ENCODE data around the gene ZNF639. TPM values are rescaled to one million over a fixed set of nuclear protein-coding genes. Genes with fewer than 3 reads are reported as not detected.

ZNF639 gene
- total and polyA plus RNA-seq, 10 of the 15 experiments (the other 5 are each of a cell fraction or from before 2014, with no cell fraction given), result 16.3 to 61.2 (median 35.3) TPM

GRCh38 chr3:179347345-179348194, 24.7 kb downstream of the ZNF639 start, which contains the start of gene MFN1 (continued):
- peak; percentile 62 for TF ChIP-seq BACH1 (IDR thresholded peaks at IDR 0.05; ENCODE audit: borderline replicate concordance)
- TF ChIP-seq TBL1XR1 (IDR thresholded peaks at IDR 0.05; ENCODE audit: low read depth, low read length), result no peak
- TF ChIP-seq FOS (IDR thresholded peaks at IDR 0.05; ENCODE audit: borderline replicate concordance, extremely low read depth, insufficient read length), result no peak
- no peak; the same call in 1 of the 2 replicates for TF ChIP-seq MTA3 (IDR thresholded peaks at IDR 0.05; ENCODE audit: borderline replicate concordance, low read length)
- TF ChIP-seq TARDBP (IDR thresholded peaks at IDR 0.05; ENCODE audit: borderline replicate concordance), result no peak
- no peak for TF ChIP-seq NFYA (IDR thresholded peaks at IDR 0.05; ENCODE audit: borderline replicate concordance, low read depth, low read length)
- no peak for TF ChIP-seq ZZZ3 (IDR thresholded peaks at IDR 0.05; ENCODE audit: control insufficient read depth, insufficient read length, low read depth)
- no peak for TF ChIP-seq CEBPZ (IDR thresholded peaks at IDR 0.05; ENCODE audit: low read depth, low read length)
- peak; percentile 82; the same call in 1 of the 2 replicates for TF ChIP-seq TAF1 (IDR thresholded peaks at IDR 0.05; ENCODE audit: borderline replicate concordance, low read depth, low read length)
- no peak for TF ChIP-seq ZNF592 (IDR thresholded peaks at IDR 0.05)
- no peak for TF ChIP-seq SREBF2 (IDR thresholded peaks at IDR 0.05; ENCODE audit: low read length)
- no peak for TF ChIP-seq SREBF1 (IDR thresholded peaks at IDR 0.05; ENCODE audit: low read length)
- TF ChIP-seq RELB (IDR thresholded peaks at IDR 0.05; ENCODE audit: low read depth), result peak; percentile 37; the same call in 1 of the 2 replicates
- TF ChIP-seq SUPT20H (IDR thresholded peaks at IDR 0.05; ENCODE audit: borderline replicate concordance, control insufficient read depth, low read depth, low read length), result no peak
- no peak for TF ChIP-seq ZNF274 (IDR thresholded peaks at IDR 0.05; ENCODE audit: insufficient read depth, insufficient read length)
- TF ChIP-seq ATF7 (IDR thresholded peaks at IDR 0.05; ENCODE audit: low read depth), result no peak
- TF ChIP-seq ATF2 (IDR thresholded peaks at IDR 0.05; ENCODE audit: low read length), result no peak
- TF ChIP-seq EED (IDR thresholded peaks at IDR 0.05; ENCODE audit: low read depth), result peak; percentile 33; the same call in 1 of the 2 replicates
- TF ChIP-seq IKZF2 (IDR thresholded peaks at IDR 0.05), result peak in 1 of 2 experiments; percentile 53; a peak in 2 of 4 replicates

Data from GM12878 (cell line).